HG03025 (cell line): Measurements from ENCODE around the gene AIF1L.
"Not testable (repeated sequence)": the region's sequence is repeated elsewhere in the genome, so short reads cannot be mapped to it uniquely, and the experiment has no call there.

ENCODE experiments used
- ATAC-seq: cut with Tn5 transposase; IDR thresholded peaks from one replicate; pipeline ENCODE4 v1.9.1; 2021; ENCODE audit warnings: mild to moderate bottlenecking, moderate library complexity; ENCODE audit not compliant: unreplicated experiment, low FRiP score

The AIF1L gene

DNA sequence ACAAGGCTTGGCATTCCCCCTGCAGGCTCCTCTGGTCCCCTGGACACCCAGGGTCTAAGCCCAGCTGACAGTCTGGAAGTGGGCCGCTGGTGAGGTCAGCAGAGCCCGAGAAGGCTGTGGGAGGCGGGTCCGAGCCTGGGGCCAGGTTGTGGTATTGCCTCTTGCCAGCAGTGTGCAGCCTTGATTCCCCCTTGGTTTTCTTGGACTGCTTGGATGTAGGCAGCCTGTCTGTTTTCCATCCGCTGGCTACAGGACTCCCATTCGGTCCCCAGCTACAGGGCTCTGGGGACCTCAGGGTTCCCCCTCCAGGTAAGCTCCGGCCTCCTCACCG lies 1.6 kb downstream of the AIF1L start:
- no peak for ATAC-seq

DNA sequence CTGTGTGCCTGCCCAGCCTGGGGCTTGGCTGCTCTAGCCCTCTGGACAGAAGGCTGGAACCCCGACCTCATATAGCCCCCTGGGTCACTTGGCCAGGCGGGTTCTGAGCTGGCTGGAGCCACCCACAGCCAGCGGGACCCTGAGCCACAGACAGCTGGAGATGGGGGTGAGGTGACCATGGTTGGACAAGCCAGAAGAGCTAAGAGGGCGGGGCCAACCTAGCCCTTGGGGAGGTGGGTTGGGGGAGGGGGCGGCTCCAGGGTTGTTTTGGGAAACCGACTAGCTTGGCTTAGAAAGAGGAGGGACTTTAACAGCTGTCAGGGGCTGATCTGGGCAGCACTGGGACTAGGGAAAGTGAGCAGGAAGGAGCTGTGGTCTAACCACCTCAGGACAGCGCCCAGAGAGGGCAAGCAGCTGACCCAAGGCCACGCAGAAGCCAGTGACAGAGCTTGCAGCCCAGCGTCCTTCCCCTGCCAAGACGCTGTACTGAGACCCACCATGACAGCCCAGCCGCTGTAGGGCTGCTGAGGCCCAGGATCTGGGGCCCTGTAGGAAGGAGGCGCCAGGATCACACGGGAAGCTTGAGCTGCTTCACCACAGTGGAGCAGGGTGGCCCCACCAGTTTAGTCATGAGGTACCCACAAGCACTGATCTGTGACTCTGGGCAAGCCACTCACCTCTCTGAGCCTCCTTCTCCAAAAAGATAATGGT lies 2.2 kb downstream of the AIF1L start:
- ATAC-seq: no peak

DNA sequence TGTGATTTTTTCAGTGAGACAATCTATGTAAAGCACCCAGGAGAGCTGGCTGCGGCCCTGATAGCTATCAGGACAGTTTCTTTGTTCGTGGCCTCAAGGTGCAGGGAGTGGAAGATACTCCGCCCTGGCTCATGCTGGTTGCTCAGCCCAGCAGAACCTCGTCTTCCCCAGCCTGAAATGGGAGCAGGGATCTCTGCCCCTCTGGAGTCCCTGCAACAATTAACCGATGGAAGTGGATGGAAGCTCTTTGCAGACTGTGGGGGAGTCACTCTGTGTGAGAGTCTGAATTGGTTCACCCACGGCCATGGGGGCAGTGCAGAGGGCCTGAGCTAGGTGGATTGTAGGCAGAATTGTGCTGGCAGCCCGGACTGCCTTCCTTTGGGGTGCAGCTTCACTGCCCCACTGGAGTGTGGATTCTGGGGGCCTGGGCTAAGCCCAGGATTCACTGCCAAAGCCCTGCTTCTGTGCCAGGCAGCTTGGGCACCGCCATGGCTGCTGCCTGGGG lies 2.8 kb downstream of the AIF1L start:
- no peak for ATAC-seq

DNA sequence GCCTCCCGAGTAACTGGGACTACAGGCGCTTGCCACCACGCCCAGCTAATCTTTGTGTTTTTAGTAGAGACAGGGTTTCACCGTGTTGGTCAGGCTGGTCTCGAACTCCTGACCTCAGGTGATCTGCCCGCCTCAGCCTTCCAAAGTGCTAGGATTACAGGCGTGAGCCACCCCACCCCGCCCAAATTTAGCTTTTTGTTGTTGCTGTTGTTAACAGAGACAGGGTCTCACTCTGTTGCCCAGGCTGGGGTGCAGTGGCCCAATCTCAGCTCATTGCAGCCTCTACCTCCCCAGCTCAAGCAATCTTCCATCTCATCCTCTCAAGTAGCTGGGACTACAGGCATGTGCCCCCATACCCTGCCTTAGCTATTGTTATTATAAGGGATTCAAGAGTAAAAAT lies 3.5 kb downstream of the AIF1L start:
- ATAC-seq: not testable (repeated sequence)

DNA sequence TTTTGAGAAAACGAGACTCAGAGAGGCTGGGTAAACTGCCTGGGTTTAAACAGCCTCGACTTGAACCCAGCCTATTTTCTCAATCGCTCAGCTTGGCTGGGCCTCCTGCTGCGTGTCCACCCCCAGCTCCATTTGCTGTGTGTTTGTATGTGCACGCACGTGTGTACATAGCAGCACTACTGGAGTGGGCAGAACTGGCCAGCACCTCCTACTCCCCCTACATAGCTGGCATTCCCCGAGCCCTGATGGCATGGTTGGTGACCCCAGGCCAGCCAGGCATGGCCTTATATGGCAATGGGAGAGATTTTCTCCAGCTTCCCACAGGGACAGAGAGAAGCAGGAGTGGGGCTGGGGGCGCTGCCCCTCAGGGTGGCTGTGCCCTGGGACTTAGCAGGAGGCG lies 4.1 kb downstream of the AIF1L start:
- no peak for ATAC-seq

DNA sequence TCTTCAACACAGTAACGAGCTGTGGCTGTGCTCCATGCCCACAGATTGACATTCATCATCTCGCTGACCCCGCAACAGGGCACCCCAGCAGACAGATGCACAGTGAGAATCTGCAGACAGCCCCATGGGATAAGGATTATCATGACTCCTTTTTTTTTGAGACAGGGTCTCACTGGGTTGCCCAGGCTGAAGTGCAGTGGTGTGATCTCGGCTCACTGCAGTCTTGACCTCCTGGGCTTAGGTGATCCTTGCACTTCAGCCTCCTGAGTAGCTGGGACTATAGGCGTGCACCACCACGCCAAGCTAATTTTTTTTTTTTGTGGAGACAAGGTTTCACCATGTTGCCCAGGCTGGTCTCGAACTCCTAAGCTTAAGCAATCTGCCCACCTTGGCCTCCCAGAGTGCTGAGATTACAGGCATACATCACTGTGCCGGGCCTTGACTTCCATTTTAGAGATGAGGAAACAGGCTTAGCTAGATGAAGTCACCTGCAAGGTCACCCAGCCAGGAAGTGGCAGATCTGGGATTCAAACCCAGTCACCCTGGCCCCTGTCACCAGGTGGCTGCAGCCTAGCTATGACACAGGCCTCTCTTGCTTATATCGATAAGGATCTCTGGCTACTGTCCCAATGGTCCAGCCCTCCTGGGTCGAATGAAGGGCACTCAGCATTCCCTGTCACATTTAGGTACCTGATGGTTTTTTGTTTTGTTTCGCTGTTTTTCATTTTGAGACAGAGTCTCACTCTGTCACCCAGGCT lies 5.1 kb downstream of the AIF1L start:
- no peak for ATAC-seq

DNA sequence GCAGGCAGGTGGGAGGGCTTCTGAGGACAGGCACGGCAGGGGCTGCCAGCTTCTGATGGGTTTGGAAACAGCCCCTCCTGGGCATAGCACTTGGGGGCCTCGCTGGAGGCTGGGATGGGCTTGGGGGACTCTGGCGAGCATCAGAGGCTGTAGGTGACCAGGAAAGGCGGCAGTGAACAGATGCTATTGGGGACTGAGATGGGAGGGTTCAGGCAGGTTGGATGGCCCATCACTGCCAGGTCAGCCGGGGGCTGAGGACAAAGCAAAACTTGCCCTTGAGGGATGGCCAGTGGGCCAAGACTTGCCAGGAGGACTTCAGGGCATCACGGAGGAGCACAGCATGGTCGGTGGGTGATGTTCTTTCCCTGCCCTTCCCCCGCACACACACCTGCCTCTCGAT lies 6.7 kb downstream of the AIF1L start:
- ATAC-seq: no peak

DNA sequence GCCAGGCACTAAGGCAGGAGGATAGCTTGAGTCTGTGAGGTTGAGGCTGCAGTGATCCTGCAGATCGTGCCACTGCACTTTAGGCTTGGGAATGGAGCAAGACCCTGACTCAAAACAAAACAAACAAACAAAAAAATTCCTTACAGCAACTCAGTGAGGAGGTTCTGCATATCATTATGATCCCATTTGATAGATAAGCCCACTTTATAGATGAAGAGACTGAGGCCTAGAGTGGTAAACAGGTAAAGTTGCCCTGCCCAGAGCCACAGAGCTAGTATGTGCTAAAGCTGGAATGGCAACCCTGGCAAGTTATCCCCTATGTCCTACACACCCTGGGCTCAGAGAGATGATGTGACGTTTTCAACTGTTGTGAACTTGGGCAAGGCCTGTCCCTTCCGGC lies 7.2 kb downstream of the AIF1L start:
- no peak for ATAC-seq

DNA sequence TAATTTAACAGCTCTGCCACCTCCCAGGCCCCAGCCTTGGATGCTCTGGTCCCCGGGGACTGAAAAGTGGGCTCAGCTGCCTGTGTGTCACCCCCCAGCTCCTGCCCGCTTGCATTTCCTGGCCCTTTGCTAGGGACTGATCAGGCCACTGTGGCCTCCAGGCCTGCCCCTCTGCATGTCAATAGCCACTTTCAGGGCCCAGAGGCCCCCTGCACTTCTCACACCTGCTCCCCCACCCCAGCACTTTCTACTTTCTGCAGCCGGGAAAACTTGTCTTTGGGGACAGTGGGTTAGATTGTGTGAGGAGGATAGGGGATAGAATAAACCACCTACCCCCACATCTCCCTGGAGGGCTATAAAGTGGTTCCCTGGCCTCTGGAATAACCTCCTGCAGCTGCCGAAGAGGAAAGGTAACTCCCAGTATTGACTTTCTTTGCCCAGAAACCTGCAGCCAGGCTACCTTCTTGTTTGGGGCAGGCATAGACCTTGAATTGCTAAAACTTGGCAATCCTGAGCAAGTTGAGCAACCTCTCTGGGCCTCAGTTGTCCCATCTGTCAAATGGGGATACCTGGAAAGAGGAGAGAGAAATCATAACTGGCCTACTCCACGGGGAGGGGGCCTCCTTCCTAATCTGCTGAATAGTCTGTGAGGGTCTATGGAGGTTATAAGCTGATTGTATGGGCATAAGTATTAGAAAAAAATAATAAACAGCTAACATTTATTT lies 7.8 kb downstream of the AIF1L start:
- no peak for ATAC-seq

DNA sequence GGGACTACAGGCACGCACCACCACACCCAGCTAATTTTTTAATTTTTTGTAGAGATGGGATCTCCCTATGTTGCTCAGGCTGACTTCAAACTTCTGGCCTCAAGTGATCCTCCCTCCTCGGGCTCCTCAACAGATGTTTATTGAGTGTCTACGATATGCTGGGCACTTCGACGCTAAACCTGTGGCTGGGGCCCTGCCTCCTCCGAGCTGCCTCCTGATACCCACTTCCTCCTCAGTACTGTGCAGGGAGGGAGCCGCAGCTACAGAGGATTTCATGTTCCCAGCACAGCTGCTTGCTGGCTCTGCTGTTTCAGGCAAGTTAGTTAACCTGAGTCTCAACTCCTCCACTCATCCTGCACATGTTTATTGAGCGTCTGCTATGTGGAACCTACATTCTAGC lies 9.6 kb downstream of the AIF1L start:
- ATAC-seq: no peak

DNA sequence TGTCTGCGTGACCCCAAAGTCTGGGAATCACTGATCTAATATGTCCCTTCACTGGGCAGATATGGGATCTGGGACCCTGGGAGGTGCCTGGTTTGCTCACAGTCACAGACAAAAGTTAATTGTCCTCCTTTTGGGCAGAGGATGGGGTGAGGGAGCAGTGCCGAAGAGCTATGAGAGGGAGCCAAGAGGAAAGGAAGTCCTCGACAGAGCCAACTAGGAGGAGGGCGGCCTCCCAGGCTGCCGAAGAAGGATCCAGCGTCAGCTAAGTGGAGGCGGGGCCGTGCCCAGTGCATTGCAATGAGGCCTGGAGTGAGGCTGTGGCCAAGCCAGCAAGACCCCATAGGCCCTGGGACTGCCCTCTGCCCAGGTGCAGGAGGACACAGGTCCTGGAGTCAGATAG lies 11.4 kb downstream of the AIF1L start:
- ATAC-seq: no peak

DNA sequence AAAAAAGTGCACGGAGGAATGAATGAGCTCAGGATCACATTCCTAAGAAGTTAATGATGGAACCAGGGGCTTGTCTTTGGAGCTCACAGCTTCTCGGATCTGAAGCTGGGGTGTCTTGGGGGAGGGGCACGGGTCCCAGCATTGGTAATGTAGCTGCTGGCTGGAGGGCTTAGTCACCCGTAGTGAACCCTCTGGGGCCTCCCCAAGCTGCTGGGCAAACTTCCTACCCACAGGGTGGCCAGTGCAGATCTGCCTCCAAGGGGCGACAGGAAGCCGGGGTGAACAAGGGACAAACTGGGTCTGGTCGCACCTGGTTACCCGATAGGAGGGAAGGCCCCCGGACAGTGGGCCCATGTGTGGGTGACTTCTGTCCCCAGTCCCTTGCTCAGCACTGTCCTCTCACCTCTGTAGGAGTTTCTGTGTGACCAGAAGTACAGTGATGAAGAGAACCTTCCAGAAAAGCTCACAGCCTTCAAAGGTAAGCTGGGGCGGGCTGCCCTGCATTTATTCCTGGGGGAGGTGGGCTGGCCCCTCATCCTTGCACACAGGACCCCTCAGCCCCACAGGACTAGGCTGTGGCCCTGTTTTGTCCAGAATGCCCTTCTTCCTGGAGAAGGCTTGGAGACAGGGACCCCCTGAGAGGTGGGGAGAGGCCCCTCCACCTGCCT lies 15.0 kb downstream of the AIF1L start:
- ATAC-seq: no peak

DNA sequence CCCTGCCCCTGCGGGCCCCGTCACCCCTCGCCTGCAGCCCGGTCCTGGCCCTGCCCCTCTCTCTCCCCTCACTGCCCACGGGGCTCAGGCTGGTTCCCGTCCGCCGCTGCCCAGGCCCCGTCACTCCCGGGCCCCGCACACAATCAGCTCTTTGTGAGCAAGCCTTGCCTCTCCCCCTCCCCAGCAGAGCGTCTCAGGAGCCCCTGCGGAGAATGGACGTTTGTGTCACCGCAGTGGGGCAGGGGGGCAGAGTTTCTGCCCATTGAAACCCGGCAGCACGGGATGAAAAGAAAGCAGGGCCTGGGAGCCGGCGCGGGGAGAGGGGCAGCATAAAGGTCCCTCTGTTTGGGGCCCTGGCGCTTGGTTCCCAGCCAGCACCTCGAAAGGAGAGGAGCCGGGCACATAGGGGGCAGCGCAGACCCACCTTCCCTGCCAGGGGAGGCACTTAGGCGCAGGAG lies 15.6 kb downstream of the AIF1L start:
- no peak for ATAC-seq

DNA sequence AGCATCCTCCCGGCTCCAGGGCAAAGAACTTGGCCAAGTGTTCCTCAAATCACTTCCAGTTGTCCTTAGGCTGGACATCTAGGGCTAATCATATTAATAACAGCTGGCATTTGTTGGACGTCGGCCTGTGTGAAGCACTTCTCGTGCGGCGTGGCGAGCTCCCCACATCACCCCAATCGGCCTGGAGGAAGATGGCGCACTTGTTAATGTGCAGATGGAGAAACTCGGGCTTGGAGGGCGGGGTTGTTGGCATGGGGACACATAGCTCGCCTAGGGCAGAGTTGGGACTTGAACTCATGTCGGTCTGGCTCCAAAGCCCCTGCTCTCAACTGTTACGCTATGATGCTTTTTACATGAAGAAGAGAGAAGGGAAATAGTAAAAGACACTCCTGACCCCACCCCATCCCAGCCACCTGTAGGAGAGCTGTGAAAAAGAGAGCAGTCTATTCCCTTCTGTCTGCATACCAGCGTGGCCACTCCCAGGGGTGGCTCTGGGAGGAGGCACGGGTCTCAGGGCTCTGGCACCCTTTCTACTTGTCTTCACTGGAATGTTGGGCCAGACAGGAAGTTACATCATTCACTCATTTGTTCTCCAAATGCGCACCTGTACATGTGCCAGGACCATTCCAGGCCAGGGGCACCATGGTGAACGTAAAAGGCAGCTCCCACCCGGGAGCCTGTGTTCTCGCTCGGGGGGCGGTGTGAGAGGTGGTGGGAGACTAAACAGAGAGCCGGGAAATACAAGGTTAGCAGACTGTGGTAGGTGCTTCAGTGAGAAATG lies 16.2 kb downstream of the AIF1L start:
- ATAC-seq: no peak

DNA sequence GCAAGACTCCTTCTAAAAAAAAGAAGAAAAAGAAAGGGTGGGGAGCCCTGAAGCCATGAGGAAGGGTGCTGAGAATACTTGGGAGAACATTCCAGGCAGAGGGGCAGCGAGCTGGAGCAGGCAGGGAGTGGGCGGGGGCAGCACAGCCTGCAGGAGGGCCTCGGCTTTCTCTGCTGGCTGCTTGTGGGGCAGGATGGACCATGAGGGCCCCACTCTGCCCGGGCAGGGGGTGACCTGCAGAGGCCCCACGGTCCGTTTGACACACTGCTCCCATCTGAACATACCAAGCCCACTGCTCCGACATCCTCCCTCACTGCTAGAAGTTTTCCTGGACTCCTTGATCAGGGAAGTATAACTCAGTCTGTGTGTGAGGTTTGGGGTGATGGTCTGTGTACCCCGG lies 17.3 kb downstream of the AIF1L start:
- no peak for ATAC-seq

DNA sequence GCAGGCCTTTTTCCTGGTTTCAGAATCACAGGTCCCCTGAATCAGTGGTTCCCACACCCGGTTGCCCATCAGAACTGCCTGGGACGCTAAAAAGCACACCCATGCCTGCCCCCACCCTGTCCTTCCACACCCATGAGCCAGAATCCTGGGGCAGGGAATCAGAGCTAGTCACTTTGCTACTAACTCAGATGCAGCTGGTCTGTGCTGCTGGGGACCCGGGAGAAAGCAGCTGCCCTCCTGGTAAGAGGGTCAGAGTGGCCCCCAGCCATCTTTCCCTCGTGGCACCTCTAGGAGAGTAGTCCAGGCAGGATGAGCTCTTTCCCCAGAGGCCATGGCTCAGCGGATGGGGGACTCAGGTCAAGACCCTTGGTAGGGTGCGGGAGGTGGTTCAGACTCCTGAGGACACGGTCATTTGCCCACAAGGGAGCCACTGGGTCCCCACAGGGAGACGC lies 17.8 kb downstream of the AIF1L start:
- ATAC-seq: no peak

DNA sequence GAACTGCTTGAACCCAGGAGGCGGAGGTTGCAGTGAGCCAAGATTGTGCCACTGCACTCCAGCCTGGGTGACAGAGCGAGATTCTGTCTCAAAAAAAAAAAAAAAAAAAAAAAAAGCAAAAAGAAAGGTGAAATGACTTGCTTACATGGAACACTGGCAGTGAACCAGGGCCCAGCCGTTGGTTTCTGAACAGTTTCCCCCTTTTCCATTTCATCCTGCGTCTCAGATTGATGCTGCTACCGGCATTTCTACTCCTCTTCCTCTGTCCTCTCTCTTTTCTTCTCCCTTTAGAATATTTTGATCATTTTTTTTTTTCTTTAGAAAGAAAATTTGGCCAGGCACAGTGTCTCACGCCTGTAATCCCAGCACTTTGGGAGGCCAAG lies 19.0 kb downstream of the AIF1L start:
- not testable (repeated sequence) for ATAC-seq

DNA sequence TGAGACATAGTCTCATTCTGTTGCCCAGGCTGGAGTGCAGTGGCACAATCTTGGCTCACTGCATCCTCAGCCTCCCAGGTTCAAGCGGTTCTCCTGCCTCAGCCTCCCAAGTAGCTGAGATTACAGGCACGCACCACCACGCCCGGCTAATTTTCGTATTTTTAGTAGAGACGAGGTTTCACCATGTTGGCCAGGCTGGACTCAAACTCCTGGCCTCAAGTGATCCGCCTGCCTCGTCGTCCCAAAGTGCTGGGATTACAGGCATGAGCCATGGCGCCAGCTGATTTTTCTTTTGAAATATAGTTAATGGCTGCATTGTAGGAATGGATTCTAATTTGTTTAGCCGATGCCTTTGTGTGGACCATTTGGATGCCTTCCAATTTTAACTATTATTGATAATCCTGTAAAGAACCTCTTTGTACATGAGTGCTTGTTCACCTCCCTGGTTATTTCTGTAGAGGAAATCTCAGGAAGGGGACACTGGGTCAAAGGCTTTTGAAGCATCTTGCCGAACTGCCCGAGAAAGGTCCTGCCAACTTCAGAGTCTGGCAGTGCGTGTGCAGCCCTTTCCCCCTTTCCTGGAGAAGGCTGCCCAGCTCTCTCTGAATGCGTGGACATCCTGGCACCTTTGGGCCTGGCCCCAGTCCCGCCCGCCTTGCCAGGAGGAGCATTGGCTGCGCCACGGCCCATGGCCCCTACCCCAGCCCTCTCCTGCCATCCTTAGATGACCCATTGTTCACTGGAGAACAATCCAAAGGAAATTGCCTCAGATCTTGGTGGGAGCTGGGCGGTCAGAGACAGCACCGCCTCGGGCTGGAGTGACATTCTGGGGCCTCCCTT lies 20.2 kb downstream of the AIF1L start:
- no peak for ATAC-seq

DNA sequence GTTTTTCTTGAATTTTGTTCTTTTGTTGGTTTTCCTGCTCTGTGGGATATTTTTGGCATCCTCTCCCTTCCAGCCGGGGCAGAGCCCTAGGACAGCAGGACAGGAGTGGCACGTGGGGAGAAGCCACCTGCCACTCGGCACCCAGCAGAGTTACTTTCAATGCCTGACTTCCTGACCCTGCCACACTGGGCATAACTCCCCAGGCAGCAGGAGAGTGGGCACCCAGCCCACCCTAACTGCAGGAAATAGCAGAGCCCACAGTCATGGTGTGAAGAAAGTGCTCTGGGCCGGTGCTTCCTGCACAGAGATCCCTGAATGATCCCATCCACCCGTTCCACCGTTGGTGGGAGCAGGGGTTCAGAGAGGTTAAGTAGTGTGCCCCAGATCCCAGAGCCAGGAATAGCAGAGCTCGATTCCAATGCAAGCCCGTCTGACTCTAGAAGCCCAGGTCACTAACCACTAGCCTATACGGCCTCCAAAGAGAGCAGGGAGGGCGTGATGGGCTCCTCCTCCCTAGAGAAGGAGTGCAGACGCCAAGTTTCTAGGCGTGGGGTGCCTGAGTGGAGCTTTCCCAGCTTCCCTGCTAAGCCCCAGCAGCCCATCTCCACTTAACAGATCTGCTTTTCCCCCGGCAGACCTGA lies 20.9 kb downstream of the AIF1L start:
- no peak for ATAC-seq
